ENCODE results near the gene ABCB6. TPM values are rescaled to one million over a fixed set of nuclear protein-coding genes. Genes with fewer than 3 reads are reported as not detected.
A peak's percentile ranks its signal among the peaks of the same experiment; 100 is the strongest.

The ABCB6 gene
- total RNA-seq, 1 donor from 2014 or later = 46.1 TPM

DNA sequence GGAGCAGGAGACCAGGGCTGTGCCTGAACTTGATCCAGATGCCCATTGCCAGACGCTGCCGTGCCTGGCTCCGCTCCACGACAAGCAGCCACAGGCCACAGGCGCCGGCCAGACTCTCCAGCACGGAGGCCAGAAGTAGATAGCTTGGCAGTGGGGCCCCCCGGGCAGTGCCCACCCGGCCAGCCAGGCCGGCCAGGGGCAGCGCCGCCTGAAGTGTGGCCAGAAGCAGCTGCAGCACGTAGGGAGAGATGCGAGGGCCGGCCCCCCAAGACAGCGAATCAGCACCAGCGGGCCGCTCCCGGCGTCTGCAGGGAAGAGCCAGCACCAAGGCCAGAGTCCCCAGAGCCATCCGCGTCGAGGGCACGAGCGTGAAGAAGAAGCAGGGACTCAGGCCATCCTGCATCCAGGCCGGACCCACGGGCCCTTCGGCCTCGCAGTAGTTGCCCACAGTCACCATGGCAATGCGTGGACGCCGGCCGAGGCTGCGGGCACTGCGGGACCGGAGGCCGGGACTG is 484 bp downstream of the ABCB6 start:
- peak; percentile 1 for TF ChIP-seq CTCF (IDR thresholded peaks at IDR 0.05; ENCODE audit: insufficient read depth, low read length, severe bottlenecking)
- Histone ChIP-seq H3K27me3 (ENCODE audit: control insufficient read depth, insufficient read depth, low read length) (no peaks in the 10 kb centered on the region), H3K4me3 (ENCODE audit: low read depth, low read length) (peak overlapping the region; percentile 75), H3K36me3 (ENCODE audit: control insufficient read depth, insufficient read depth, low read length) (peaks cover 48% of the 10 kb centered on the region)
- peak; percentile 51 for DNase-seq (ENCODE audit: low read depth)
- no peak for FAIRE-seq

DNA sequence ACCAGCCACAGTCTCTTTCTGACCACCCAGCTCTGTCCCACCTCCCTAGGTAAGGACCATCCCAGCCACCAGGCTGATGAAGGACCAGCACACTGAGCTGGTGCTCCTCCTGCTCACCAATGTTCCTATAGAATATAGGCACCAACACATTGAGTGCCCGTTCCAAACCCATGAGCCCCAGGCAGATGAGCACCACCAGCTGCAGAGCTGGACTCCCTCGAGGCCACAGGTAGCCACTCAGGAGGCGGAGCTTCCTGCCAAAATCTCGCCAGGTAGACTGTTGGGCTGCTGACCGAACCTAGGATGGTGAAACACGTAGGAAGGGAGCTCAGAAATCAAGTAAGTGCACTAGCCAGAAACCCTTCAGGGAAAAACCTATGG is 2.2 kb downstream of the ABCB6 start:
- FAIRE-seq = no peak
- peaks cover 44% of the 10 kb centered on the region for H3K36me3 ChIP-seq (ENCODE audit: control insufficient read depth, insufficient read depth, low read length)

DNA sequence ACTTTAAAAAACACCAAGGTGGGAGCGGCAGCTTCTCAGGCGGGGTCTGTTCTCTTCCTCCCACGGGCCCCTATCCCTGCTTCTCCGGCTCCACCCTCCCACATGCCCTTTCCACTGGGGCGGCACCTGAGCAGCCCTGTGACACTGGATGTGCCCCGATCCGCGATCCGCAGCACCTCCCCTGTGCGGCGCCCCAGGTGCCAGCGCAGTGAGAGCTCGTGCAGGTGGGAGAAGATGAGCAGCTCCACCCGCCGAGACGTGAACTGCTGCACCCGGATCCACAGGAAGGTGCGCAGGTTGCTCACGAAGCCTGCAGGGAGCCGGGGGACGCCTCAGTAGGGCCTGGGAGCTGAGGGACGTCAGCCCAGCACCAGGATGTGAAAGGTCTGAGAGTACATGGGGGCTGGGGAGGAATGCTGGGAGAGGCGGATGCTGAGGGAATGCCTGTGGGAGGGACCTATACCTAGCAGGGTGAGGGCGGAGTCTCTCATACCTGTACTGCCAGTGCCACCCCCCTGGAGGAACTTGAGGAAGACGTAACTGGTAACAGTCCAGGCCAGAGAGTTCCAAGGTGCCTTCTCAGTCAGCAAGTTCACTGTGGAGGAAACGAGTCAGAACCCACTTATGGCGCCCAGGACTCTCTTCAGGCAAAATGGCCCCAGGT is 2.8 kb downstream of the ABCB6 start:
- Histone ChIP-seq H3K4me3 (ENCODE audit: low read depth, low read length) (no peak overlapping the region), H3K27me3 (ENCODE audit: control insufficient read depth, insufficient read depth, low read length) (no peaks in the 10 kb centered on the region), H3K36me3 (ENCODE audit: control insufficient read depth, insufficient read depth, low read length) (peaks cover 45% of the 10 kb centered on the region)
- DNase-seq (ENCODE audit: low read depth) (no peak), FAIRE-seq (no peak)
- no peak for TF ChIP-seq CTCF (IDR thresholded peaks at IDR 0.05; ENCODE audit: insufficient read depth, low read length, severe bottlenecking)

More for the DNA sequence above, 2.2 kb downstream of the ABCB6 start:
- H3K4me3 ChIP-seq (ENCODE audit: low read depth, low read length) = no peak overlapping the region
- H3K27me3 ChIP-seq (ENCODE audit: control insufficient read depth, insufficient read depth, low read length) = no peaks in the 10 kb centered on the region
- DNase-seq (ENCODE audit: low read depth) = no peak
- TF ChIP-seq CTCF (IDR thresholded peaks at IDR 0.05; ENCODE audit: insufficient read depth, low read length, severe bottlenecking) = no peak

DNA sequence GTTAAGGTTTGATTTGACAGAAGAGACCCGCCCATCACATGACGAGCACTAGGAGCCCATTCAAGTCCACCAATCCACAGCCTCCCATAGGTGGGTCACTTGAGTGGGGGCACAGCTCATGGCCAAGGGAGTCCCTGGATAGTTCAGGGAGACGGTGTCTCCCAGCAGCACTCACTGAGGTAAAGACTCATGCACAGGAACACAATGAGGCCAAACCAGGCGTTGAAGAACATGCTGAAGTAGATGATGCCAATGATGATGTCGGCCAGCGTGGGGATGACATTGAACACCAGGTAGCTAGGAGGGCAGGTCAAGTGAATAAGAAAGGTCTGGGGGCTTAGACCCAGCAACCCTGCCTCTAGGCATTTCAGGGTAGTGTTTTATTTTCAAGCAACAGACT is 4.0 kb downstream of the ABCB6 start:
- no peak for TF ChIP-seq CTCF (IDR thresholded peaks at IDR 0.05; ENCODE audit: insufficient read depth, low read length, severe bottlenecking)
- FAIRE-seq = no peak
- no peak for DNase-seq (ENCODE audit: low read depth)
- H3K36me3 ChIP-seq (ENCODE audit: control insufficient read depth, insufficient read depth, low read length) = peaks cover 48% of the 10 kb centered on the region
- H3K27me3 ChIP-seq (ENCODE audit: control insufficient read depth, insufficient read depth, low read length) = no peaks in the 10 kb centered on the region
- no peak overlapping the region for H3K4me3 ChIP-seq (ENCODE audit: low read depth, low read length)

GRCh38 chr2:219214141-219214540 is 4.6 kb downstream of the ABCB6 start:
- no peaks in the 10 kb centered on the region for H3K27me3 ChIP-seq (ENCODE audit: control insufficient read depth, insufficient read depth, low read length)
- peaks cover 53% of the 10 kb centered on the region for H3K36me3 ChIP-seq (ENCODE audit: control insufficient read depth, insufficient read depth, low read length)
- FAIRE-seq (peak; percentile 47), DNase-seq (ENCODE audit: low read depth) (no peak)
- no peak overlapping the region for H3K4me3 ChIP-seq (ENCODE audit: low read depth, low read length)
- no peak for TF ChIP-seq CTCF (IDR thresholded peaks at IDR 0.05; ENCODE audit: insufficient read depth, low read length, severe bottlenecking)

All from bronchial epithelial cell (primary cell).